Mucosa of descending colon (tissue), 3 donors: ENCODE measurements around the gene COIL. TPM values are rescaled to one million over a fixed set of nuclear protein-coding genes. Genes with fewer than 3 reads are reported as not detected.

Experiments used
- ATAC-seq: fragments of 200-7000 bp; cut with Tn5 transposase; one replicate; pipeline ENCODE4 v1.9.1; 2020; ENCODE audit warnings: mild to moderate bottlenecking, moderate library complexity
- DNase-seq, 3 donors: peaks; one replicate each; pipeline ENCODE4 v3.0.0-alpha.2; 2020
- H3K36me3 ChIP-seq: fragments of 200-600 bp; one replicate; pipeline ENCODE4 v1.8.0; 2021; ENCODE audit warnings: low read depth, mild to moderate bottlenecking
- H3K4me1 ChIP-seq: fragments of 200-600 bp; one replicate; pipeline ENCODE4 v1.8.0; 2021; ENCODE audit warnings: low read depth, mild to moderate bottlenecking
- H3K4me3 ChIP-seq: fragments of 200-600 bp; one replicate; pipeline ENCODE4 v1.8.0; 2021; ENCODE audit warnings: mild to moderate bottlenecking
- H3K9me3 ChIP-seq: fragments of 200-600 bp; one replicate; pipeline ENCODE4 v1.8.0; 2021; ENCODE audit warnings: mild to moderate bottlenecking
- CTCF ChIP-seq: fragments of 200-600 bp; IDR thresholded peaks from one replicate; pipeline ENCODE4 v1.8.0; 2022; ENCODE audit warnings: antibody characterized with exemption, mild to moderate bottlenecking
- intact Hi-C, 2 donors: fragments of 100-400 bp; cut with DNase I in 1 of 2; cut with micrococcal nuclease in 1 of 2; formaldehyde crosslinking; loops; one replicate each; pipeline versions ENCODE4 v1.11.0 to v1.11.1; 2022; cut with DNase I, micrococcal nuclease
- total RNA-seq, 3 donors: library from RNA; stranded (reverse); fragmentation: NEBNext Ultra II Directional in 2 of 3; extraction: Animal tissue kit (Norgen Biotek cat#: 25700) in 2 of 3; gene quantifications; one replicate each; pipeline versions ENCODE4 v1.2.1 to v1.2.4, GENCODE V29; 2021 to 2023
- donor health status: DM: no; HTN: no; CAD: no; lungs with moderate emphysema.
- donor health status: DM: no; HTN: no; CAD: no.
- donor health status: DM: no; HTN: yes; CAD: no.

The COIL gene
- total RNA-seq, 3 donors from 2014 or later, result 12.7 to 15.3 (median 14.1) TPM

GRCh38 chr17:56909742-56910508, 50.9 kb downstream of the COIL start:
- no peak for TF ChIP-seq CTCF
- intact Hi-C loops, result no loop called here
- Histone ChIP-seq H3K4me3 (no peak overlapping the region), H3K9me3 (no peaks in the 10 kb centered on the region), H3K4me1 (peaks cover 33% of the 10 kb centered on the region), H3K36me3 (no peaks in the 10 kb centered on the region)
- DNase-seq (peak in 1 of 3 donors; percentile 47), ATAC-seq (peak; percentile 9)

GRCh38 chr17:56908001-56908542, 52.8 kb downstream of the COIL start:
- H3K9me3 ChIP-seq, result no peaks in the 10 kb centered on the region
- TF ChIP-seq CTCF, result no peak
- peaks cover 33% of the 10 kb centered on the region for H3K4me1 ChIP-seq
- DNase-seq (peak; percentile 69 to 85 (median 72)), ATAC-seq (peak; percentile 70)
- H3K4me3 ChIP-seq, result no peak overlapping the region
- intact Hi-C loops, result no loop called here
- no peaks in the 10 kb centered on the region for H3K36me3 ChIP-seq

- H3K36me3 ChIP-seq, result no peaks in the 10 kb centered on the region
- no peak overlapping the region for H3K4me3 ChIP-seq
- intact Hi-C loops, result no loop called here
- no peak for TF ChIP-seq CTCF
- H3K9me3 ChIP-seq, result no peaks in the 10 kb centered on the region
- DNase-seq, result no peak
- ATAC-seq, result no peak
- peaks cover 5% of the 10 kb centered on the region for H3K4me1 ChIP-seq
Measured at GRCh38 chr17:56903560-56903959, 57.3 kb downstream of the COIL start.

- no peaks in the 10 kb centered on the region for H3K36me3 ChIP-seq
- H3K9me3 ChIP-seq, result no peaks in the 10 kb centered on the region
- intact Hi-C loops, result no loop called here
- ATAC-seq (no peak), DNase-seq (no peak)
- no peak for TF ChIP-seq CTCF
- no peak overlapping the region for H3K4me3 ChIP-seq
- H3K4me1 ChIP-seq, result no peaks in the 10 kb centered on the region
Measured at GRCh38 chr17:56902348-56902747, 58.5 kb downstream of the COIL start.

- DNase-seq (no peak), ATAC-seq (no peak)
- Histone ChIP-seq H3K4me3 (no peak overlapping the region), H3K9me3 (no peaks in the 10 kb centered on the region), H3K36me3 (no peaks in the 10 kb centered on the region), H3K4me1 (peaks cover 3% of the 10 kb centered on the region)
- intact Hi-C loops, result no loop called here
- TF ChIP-seq CTCF, result no peak
Measured at GRCh38 chr17:56899403-56899802, 61.4 kb downstream of the COIL start.
